Thyroid gland (tissue), 4 donors: ENCODE data around the gene SLC33A1. TPM values are rescaled to one million over a fixed set of nuclear protein-coding genes. Genes with fewer than 3 reads are reported as not detected.
"Not testable (repeated sequence)": the region's sequence is repeated elsewhere in the genome, so short reads cannot be mapped to it uniquely, and the experiment has no call there.

Source experiments
- DNase-seq, 2 donors: peaks; one replicate each; pipeline ENCODE4 v3.0.0-alpha.2; 2019
- H3K27ac ChIP-seq, 3 donors: fragments of 200-600 bp; sonication (generic); 1 replicate in 2 of 3; 2 replicates in 1 of 3; pipeline ENCODE4 v1.5.1; 2016 to 2019; ENCODE audit warnings: mild to moderate bottlenecking in 1 of 3, moderate library complexity in 1 of 3
- H3K27me3 ChIP-seq: fragments of 200-600 bp; sonication (generic); one replicate; pipeline ENCODE4 v1.5.1; 2019
- H3K36me3 ChIP-seq, 2 donors: fragments of 200-600 bp; sonication (generic); one replicate each; pipeline ENCODE4 v1.5.1; 2016 to 2019
- H3K4me1 ChIP-seq, 2 donors: fragments of 200-600 bp; sonication (generic); one replicate each; pipeline ENCODE4 v1.5.1; 2017 to 2019
- H3K4me3 ChIP-seq, 3 donors: fragments of 200-600 bp; sonication (generic); replicated peaks in 1 of 3; 1 replicate in 2 of 3; 2 replicates in 1 of 3; pipeline ENCODE4 v1.5.1; 2016; ENCODE audit warnings: mild to moderate bottlenecking in 1 of 3
- H3K9me3 ChIP-seq: fragments of 200-600 bp; sonication (generic); one replicate; pipeline ENCODE4 v1.5.1; 2017
- POLR2A ChIP-seq, 2 donors: fragments of 450-650 bp; IDR thresholded peaks; one replicate each; pipeline ENCODE4 v1.6.1; 2017; ENCODE audit warnings: antibody characterized with exemption in 2 of 2, mild to moderate bottlenecking in 2 of 2, moderate library complexity in 1 of 2
- WGBS, 2 donors: methylation state at CpG; one replicate each; pipeline ENCODE4 v1.1.5; 2017; 5-methylcytosine and 5-hydroxymethylcytosine counted together
- intact Hi-C: fragments of 100-400 bp; cut with DNase I; formaldehyde crosslinking; loops from one replicate; pipeline ENCODE4 v1.15.1; 2023
- total RNA-seq, 4 donors: library from RNA; depleted of rRNA; stranded (reverse); fragments of >200 nt; gene quantifications; one replicate each; pipeline ENCODE4 v1.2.3, GENCODE V29; 2016
- TF ChIP-seq, protein P1 (sequence below), 6 experiments: fragments of 200-600 bp in 3 of 6; fragments of 450-650 bp in 3 of 6; sonication (generic) in 3 of 6; IDR thresholded peaks; one replicate each; pipeline ENCODE4 v1.5.1; 2016 to 2019; ENCODE audit warnings: antibody characterized with exemption in 6 of 6, mild to moderate bottlenecking in 2 of 6, inconsistent platforms in 1 of 6, moderate library complexity in 1 of 6

SLC33A1 gene
- total RNA-seq, 4 donors from 2014 or later, result 54.2 to 94.1 (median 69.0) TPM

- WGBS, 2 donors, result 2 to 3% methylated on average over 31 to 45 of the region's 45 CpGs
- H3K36me3 ChIP-seq, result no peaks in the 10 kb centered on the region
- DNase-seq, result peak in 1 of 2 donors; percentile 32
- H3K4me1 ChIP-seq, result peaks cover 42 to 47% of the 10 kb centered on the region in 2 donors
- intact Hi-C loops, result loop anchor here (10.0 kb wide), 1 partner anchor 109 kb away; the partner anchor contains the start of gene PLCH1
- no peak for TF ChIP-seq POLR2A (IDR thresholded peaks at IDR 0.05)
- TF ChIP-seq, protein P1, sequence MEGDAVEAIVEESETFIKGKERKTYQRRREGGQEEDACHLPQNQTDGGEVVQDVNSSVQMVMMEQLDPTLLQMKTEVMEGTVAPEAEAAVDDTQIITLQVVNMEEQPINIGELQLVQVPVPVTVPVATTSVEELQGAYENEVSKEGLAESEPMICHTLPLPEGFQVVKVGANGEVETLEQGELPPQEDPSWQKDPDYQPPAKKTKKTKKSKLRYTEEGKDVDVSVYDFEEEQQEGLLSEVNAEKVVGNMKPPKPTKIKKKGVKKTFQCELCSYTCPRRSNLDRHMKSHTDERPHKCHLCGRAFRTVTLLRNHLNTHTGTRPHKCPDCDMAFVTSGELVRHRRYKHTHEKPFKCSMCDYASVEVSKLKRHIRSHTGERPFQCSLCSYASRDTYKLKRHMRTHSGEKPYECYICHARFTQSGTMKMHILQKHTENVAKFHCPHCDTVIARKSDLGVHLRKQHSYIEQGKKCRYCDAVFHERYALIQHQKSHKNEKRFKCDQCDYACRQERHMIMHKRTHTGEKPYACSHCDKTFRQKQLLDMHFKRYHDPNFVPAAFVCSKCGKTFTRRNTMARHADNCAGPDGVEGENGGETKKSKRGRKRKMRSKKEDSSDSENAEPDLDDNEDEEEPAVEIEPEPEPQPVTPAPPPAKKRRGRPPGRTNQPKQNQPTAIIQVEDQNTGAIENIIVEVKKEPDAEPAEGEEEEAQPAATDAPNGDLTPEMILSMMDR (IDR thresholded peaks at IDR 0.05), result peak in 3 of 6 experiments; percentile 7 to 25 (median 10)
- no peaks in the 10 kb centered on the region for H3K27me3 ChIP-seq
- H3K4me3 ChIP-seq, result peak overlapping the region; percentile 73 to 86 (median 80)
- peak overlapping the region; percentile 39 to 83 (median 78) for H3K27ac ChIP-seq
- no peaks in the 10 kb centered on the region for H3K9me3 ChIP-seq
Measured at GRCh38 chr3:155853214-155854140, 750 bp downstream of the SLC33A1 start.

GRCh38 chr3:155852341-155852740, 1.9 kb downstream of the SLC33A1 start:
- Histone ChIP-seq H3K4me3 (peak overlapping the region; percentile 73 to 86 (median 80)), H3K27ac (no peak overlapping the region), H3K27me3 (no peaks in the 10 kb centered on the region), H3K4me1 (peaks cover 45 to 50% of the 10 kb centered on the region in 2 donors), H3K36me3 (no peaks in the 10 kb centered on the region), H3K9me3 (no peaks in the 10 kb centered on the region)
- WGBS, 2 donors, result 33 to 39% methylated on average over 2 of the region's 2 CpGs
- no peak for DNase-seq
- TF ChIP-seq POLR2A (IDR thresholded peaks at IDR 0.05), result no peak
- TF ChIP-seq, protein P1 (IDR thresholded peaks at IDR 0.05), result no peak
- intact Hi-C loops, result loop anchor here (10.0 kb wide), 1 partner anchor 108 kb away; the partner anchor contains the start of gene PLCH1

DNA sequence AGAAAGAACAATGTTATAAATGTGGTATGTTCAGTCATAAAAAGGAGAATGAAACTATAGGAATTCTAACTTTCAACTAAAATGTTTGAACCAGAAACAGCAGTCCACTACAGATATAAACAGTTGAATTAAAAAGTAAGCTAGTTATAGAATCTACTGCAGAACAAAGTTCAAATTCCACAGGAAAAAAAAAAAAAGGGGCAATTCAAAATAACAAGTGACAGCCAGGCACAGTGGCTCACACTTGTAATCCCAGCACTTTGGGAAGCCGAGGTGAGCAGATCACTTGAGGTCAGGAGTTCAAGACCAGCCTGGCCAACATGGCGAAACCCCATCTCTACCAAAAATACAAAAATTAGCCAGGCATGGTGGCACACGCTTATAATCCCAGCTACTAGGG, 4.8 kb downstream of the SLC33A1 start:
- H3K27me3 ChIP-seq, H3K27ac ChIP-seq, H3K36me3 ChIP-seq, DNase-seq, H3K4me3 ChIP-seq, H3K9me3 ChIP-seq, intact Hi-C loops: not testable (repeated sequence)
- WGBS, 2 donors, result 84 to 86% methylated on average over 3 of the region's 3 CpGs
- H3K4me1 ChIP-seq, result peaks cover 50 to 59% of the 10 kb centered on the region in 2 donors

DNA sequence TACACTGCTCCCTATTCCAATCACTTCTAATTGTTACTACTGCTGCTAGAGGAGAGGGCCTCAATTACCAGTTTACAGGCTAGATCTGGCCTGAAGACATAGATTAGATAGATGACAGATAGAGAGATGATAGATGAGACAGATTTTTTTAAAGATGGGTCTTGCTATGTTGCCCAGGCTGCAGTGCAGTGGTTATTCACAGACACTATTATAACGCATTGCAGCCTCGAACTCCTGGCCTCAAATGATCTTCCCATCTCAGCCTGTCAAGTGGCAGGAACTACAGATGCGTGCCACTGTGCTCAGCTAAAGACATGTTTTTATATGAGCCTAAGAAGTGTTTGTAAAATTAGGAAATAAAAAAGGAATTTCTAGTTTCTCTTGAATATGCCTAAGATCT, 6.2 kb downstream of the SLC33A1 start:
- H3K27ac ChIP-seq, result no peak overlapping the region
- no peak overlapping the region for H3K4me3 ChIP-seq
- no peak for TF ChIP-seq POLR2A (IDR thresholded peaks at IDR 0.05)
- TF ChIP-seq, protein P1 (IDR thresholded peaks at IDR 0.05), result no peak
- no peaks in the 10 kb centered on the region for H3K27me3 ChIP-seq
- H3K36me3 ChIP-seq, result no peaks in the 10 kb centered on the region
- WGBS, 2 donors, result 95 to 98% methylated on average over 3 of the region's 3 CpGs
- peaks cover 45 to 59% of the 10 kb centered on the region in 2 donors for H3K4me1 ChIP-seq
- no peaks in the 10 kb centered on the region for H3K9me3 ChIP-seq
- intact Hi-C loops, result no loop called here
- no peak for DNase-seq

DNA sequence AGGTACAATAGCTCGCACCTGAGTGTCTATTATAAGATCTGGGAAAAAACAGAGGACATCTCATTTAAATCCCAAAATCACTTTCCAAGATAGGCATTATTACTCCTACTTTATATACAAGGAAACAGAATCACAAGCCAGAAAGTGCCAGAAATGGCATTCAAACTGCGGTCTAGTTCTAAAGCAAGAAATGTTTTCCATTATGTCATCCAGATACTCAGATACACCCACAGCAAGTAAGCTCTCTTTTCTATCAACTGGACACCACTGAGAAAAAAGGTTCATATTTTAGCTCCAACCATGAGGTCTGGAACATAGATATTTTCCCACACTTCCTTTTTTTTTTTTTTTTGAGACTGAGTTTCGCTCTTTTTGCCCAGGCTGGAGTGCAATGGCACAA, 8.1 kb downstream of the SLC33A1 start:
- Histone ChIP-seq H3K9me3 (no peaks in the 10 kb centered on the region), H3K4me1 (peaks cover 26 to 43% of the 10 kb centered on the region in 2 donors), H3K27ac (no peak overlapping the region), H3K36me3 (no peaks in the 10 kb centered on the region), H3K27me3 (no peaks in the 10 kb centered on the region), H3K4me3 (no peak overlapping the region)
- WGBS, 2 donors, result 89 to 92% methylated on average over 3 of the region's 3 CpGs
- TF ChIP-seq POLR2A (IDR thresholded peaks at IDR 0.05), result no peak
- TF ChIP-seq, protein P1 (IDR thresholded peaks at IDR 0.05), result no peak
- intact Hi-C loops, result no loop called here
- DNase-seq, result no peak
